HG02678 (cell line): ENCODE data around the gene ZNF326.
"Not testable (repeated sequence)": the region's sequence is repeated elsewhere in the genome, so short reads cannot be mapped to it uniquely, and the experiment has no call there.

Source experiments
- ATAC-seq: cut with Tn5 transposase; IDR thresholded peaks from one replicate; pipeline ENCODE4 v1.9.1; 2021; ENCODE audit warnings: mild to moderate bottlenecking, moderate library complexity; ENCODE audit not compliant: unreplicated experiment

ZNF326 gene

DNA sequence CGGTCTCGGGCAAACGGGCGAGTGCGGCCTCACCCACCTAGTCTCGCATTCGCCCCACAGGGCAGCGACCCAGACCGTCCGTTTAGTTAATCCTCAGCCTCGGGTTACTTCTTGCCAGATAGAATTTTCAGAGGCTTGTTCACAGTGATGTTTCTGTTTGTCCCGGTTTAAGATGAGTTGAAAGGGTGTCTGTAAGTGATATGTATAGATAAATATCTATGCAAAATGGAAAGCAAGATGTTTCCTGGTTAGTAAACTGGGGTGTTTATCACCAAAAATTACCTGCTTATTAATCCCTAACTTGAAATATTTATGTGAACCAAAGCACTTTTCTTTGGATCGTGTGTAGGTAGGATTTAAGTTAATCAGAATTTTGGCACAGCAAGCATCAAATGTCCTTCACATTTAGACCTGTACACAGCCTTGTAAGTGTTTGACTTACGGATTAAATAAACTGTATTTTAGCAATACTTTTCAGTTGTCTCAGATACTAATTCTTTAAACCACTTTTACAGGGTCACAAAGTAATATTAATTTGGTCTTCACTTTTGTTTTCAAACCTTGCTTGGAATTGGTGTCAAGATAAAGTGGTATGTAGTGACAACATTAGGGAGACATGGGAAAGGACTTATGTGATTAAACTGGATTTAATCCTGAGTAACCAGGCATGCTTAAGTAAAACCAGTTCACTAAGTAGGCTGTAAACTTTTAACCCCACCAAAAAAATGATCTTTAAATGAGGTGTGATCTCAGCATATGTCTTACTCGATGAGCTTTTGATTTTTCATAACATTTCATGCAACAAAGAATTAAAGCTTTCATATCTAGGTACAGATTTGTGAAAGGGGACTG lies 914 bp downstream of the ZNF326 start:
- ATAC-seq, result no peak

DNA sequence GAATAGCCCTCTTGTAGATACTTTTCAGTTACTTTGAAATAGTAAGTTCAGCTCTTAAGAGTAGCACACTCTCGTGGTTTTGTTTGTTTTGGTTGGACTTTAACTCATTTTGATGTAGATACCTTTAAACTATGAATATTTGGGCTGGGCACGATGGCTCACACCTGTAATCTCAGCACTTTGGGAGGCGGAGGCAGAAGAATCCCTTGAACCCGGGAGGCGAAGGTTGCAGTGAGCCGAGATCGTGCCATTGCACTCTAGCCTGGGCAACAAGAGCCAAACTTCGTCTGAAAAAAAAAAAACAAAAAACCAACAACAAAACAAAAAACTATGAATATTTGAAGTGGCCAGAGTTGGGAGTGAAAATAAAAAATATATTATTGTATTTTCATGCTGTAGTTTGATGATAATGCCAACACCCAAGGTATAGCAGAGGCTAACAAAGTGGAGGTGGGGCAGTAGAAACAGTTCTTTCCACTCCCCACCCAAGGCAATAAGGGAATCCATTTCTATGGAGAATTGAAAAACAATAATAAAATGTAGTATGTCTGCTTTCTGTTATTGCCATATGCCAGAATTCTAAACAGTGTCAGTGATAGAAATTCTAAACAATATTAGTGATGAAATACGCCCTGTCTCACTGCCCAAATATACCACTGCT lies 1.7 kb downstream of the ZNF326 start:
- ATAC-seq, result no peak

DNA sequence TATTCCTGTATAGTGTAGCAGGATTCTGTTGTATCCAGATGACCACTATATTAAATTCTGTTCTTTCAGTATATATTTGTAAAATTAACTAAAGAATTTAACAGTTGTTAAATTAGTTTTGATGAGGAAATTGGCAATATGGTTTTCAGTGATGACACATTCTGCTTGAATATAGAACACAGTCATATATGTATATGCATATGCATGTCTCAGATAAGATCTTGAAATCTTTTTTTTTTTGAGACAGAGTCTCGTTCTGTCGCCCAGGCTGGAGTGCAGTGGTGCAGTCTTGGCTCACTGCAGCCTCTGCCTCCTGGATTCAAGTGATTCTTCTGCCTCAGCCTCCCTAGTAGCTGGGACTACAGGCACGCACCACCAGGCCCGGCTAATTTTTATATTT lies 2.2 kb downstream of the ZNF326 start:
- not testable (repeated sequence) for ATAC-seq

DNA sequence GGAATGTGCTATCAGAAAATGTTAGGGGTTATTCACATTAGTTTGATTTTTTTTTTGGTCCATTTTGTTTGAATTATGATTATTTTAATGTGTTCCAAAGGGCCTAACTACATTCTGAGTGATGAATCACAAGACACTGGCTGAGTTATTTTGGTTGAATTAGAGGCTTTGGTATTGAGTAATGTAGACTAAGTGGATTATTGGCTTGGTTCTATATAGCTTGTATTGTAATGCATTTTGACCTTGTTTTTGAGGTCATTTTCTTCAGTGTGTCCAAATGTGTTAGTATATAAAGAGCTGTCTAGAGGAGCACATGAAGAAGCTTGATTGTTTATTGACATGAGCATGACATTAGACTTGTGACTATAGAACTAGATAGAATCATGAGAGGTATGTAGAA lies 3.4 kb downstream of the ZNF326 start:
- ATAC-seq, result no peak

DNA sequence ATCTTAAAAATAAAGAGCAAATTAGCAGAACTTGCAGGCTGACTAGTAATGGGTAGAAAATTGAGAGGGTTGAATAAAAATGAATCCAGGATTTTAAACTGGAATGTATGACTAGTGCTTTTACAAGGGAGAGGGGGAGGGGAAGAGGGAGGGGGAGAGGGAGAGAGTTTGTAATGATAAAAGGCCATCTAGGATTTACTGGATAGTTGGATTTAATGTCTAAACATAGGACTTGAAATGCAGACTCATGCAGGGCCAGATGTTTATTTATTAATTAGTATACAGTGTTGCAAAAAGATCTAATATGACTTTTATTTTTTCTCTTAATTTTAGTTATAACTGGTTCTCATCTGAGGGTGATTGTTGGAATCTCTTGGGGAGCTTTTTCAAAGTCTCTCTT lies 4.3 kb downstream of the ZNF326 start:
- ATAC-seq, result no peak

GRCh38 chr1:89999628-90000027 lies 4.7 kb downstream of the ZNF326 start:
- ATAC-seq, result no peak

DNA sequence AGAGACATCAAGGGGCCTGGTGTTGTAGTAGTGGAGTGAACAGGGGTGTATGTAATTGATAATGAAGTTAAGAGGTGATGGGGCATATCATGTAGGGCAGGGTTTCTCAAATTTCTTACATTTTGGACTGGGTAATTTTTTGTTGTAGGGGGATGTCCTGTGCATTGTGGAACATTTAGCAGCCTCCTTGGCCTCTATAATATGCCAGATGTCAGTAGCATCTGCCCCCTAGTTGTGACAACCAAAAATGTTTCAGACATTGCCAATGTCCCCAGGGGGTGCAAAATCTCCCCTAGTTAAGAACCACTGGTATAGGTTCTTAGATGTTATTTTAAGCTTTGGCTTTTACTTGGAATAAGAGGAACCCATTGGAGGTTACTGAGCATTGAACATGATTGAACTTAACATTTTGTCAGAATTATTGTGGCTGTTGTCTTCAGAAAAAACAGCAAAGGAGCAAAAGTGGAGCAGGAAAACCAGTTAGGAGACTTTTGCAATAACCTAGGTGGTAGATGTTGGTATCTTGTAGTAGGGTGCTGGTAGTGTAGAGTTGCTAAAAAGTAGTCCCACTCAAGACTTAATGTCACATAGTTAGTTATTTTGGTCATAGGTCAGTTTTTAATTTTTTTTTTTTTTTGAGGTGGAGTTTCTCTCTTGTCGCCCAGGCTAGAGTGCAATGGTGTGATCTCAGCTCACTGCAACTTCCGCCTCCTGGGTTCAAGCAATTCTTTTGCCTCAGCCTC lies 6.2 kb downstream of the ZNF326 start:
- peak; percentile 57 for ATAC-seq

DNA sequence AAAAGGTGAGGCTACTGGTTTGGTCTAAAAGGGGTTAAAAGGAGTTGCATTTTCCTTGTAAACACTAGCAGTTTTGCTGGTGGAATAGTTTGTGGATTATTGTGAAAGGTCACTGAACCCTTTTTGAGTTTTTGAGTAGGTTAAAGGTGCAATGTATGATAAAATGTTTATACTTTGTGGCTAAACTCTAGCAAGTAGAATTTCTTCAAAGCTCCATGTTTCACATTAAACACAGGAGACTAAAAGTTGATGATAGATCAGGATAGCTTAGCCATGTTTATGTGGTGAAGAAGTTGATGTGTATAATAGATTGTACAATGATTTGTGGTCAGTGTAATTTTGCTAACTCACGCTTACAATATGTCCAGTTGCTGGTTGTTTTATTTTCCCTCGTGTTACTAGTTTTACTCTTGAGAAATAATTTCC lies 13.1 kb downstream of the ZNF326 start:
- ATAC-seq, result no peak

GRCh38 chr1:90012300-90012699 lies 17.4 kb downstream of the ZNF326 start:
- no peak for ATAC-seq

GRCh38 chr1:90023691-90024090 lies 28.8 kb downstream of the ZNF326 start:
- ATAC-seq, result no peak

GRCh38 chr1:90027281-90027680 lies 32.4 kb downstream of the ZNF326 start:
- ATAC-seq, result no peak

- no peak for ATAC-seq
These were observed 44.7 kb downstream of the ZNF326 start for GRCh38 chr1:90039652-90040051.

DNA sequence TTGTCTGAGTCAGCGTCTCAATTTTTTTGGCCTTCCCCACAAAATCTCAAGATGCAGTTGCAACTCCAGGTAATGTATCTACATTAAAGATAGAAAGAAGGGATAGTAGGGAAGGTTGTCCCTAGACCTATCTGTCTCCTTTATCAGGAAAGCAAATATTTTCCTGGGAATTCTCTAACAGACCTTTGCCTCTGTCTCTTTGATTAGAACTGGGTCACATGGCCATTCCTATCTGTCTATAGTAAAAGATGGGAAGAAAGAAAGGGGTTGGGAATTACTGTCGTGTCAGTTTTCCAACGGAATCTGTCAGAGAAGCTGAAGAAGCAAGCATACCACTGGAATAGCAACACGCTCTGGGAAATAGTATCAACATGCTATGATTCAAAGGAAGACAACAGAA lies 48.7 kb downstream of the ZNF326 start:
- ATAC-seq, result no peak

DNA sequence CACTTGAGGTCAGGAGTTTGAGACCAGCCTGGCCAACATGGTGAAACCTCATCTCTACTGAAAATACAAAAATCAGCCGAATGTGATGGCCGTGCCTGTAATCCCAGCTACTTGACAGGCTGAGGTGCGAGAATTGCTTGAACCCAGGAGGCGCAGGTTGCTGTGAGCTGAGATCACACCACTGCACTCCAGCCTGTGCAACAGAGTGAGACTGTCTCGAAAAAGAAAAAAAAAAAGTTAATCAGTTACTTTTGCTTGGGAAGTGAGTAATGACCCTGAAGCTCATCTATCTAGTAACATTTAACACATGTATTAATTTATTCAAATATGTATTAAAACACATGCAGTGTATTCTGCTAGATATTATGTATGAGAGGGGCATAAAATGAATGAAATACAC lies 49.4 kb downstream of the ZNF326 start:
- no peak for ATAC-seq

- ATAC-seq, result no peak
These were observed 51.1 kb downstream of the ZNF326 start for GRCh38 chr1:90045853-90046563.

- ATAC-seq, result peak; percentile 39
These were observed 51.7 kb downstream of the ZNF326 start for GRCh38 chr1:90046635-90047034.

DNA sequence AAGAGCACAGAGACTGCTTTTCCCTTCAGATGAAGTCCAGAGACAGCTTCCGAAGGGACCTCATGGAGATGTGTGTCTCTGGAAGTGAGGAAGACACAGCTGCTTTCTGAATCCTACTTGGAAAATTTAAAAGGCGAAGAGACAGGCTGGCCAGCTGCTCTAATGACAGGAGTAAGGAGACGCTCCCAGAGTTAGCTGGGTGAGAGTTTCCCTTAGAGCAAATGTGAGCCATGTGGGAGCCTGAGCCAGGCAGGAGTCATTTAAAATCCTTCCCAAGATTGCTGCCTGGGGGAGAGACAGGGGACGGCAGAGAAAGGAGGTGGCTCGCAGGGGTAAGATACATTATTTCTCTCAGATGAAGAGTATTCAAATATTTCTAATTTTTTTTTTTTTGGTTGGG lies 53.1 kb downstream of the ZNF326 start:
- no peak for ATAC-seq

GRCh38 chr1:90062700-90063643 lies 68.1 kb downstream of the ZNF326 start:
- ATAC-seq, result not testable (repeated sequence)

- not testable (repeated sequence) for ATAC-seq
These were observed 69.2 kb downstream of the ZNF326 start for GRCh38 chr1:90064109-90064508.
